Left ventricle myocardium inferior (tissue), 1 donor: ENCODE results near the gene MFAP2. TPM values are rescaled to one million over a fixed set of nuclear protein-coding genes. Genes with fewer than 3 reads are reported as not detected.

Experiments used
- DNase-seq: peaks from one replicate; pipeline ENCODE4 v3.0.0-alpha.2; 2020
- H3K27ac ChIP-seq: fragments of 200-600 bp; replicated peaks from 2 replicates; pipeline ENCODE4 v1.8.0; 2021
- H3K27me3 ChIP-seq: fragments of 200-600 bp; 2 replicates; pipeline ENCODE4 v1.8.0; 2021; ENCODE audit warnings: low read depth
- H3K36me3 ChIP-seq: fragments of 200-600 bp; 2 replicates; pipeline ENCODE4 v1.8.0; 2021
- H3K4me1 ChIP-seq: fragments of 200-600 bp; 2 replicates; pipeline ENCODE4 v1.8.0; 2021
- H3K4me3 ChIP-seq: fragments of 200-600 bp; 2 replicates; pipeline ENCODE4 v1.8.0; 2021; ENCODE audit warnings: mild to moderate bottlenecking, moderate library complexity
- H3K9me3 ChIP-seq: fragments of 200-600 bp; replicated peaks from 2 replicates; pipeline ENCODE4 v1.8.0; 2021
- intact Hi-C: fragments of 100-400 bp; cut with micrococcal nuclease; formaldehyde crosslinking; loops from one replicate; pipeline ENCODE4 v1.11.0; 2022
- total RNA-seq: library from RNA; stranded (reverse); fragmentation: NEBNext Ultra II Directional; extraction: Animal tissue kit (Norgen Biotek cat#: 25700); gene quantifications from one replicate; pipeline ENCODE4 v1.2.1, GENCODE V29; 2021
- TF ChIP-seq, protein P1 (sequence below): fragments of 200-600 bp; IDR thresholded peaks from 2 replicates; pipeline ENCODE4 v1.8.0; 2021; ENCODE audit warnings: antibody characterized with exemption, mild to moderate bottlenecking, borderline replicate concordance
- donor health status: DM: no; HTN: yes; CAD: no; lungs with severe emphysema.

Gene MFAP2
- total RNA-seq, 1 donor from 2014 or later: 3.0 TPM

DNA sequence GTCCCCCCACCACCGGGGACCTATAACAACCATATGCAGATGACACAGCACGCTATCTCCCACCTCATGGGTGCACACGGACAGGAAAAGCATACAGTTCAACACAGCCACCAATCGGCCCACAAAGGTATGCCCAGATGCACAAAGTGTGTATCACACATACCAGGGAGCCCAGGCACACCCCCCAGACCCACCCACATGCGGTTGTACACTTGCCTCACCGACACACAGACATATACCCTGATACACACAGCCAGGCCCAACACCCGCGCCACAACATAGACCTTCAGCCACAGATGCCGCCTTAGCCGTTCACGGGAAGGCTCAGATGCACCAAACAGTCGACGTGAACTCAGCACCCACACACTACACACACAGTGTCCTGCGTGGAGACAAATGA is 53.2 kb downstream of the MFAP2 start:
- intact Hi-C loops: no loop called here
- DNase-seq: no peak

DNA sequence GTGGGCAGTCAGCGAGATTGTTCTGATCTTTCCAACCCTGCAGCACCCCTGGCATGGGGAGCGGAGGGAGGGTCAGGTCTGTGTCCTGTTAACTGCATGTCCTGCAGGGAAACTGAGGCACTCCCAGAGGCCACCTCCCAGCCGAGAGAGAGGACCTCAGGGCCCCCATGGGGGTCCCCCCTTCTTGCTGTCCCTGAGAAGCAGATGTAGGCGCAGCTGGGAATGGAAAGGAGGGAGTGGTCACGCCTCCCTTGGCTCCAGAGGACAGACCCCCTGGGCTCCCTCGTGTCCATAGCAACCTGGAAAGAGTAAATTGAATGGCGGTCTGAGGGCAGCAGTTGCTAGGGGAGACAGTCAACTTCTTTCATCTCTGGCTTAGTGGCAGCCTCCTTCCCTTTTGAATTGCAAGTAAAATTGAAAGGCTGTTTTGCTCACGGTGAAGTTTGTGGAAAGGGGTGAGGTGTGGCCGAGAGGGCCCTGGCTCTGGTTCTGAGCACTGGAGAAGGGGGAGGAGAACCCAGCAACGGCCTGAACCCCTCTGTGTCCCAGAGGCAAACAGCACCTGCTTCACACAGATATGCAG is 53.8 kb downstream of the MFAP2 start:
- H3K36me3 ChIP-seq: peaks cover 11% of the 10 kb centered on the region
- intact Hi-C loops: no loop called here
- no peak overlapping the region for H3K4me3 ChIP-seq
- peaks cover 6% of the 10 kb centered on the region for H3K4me1 ChIP-seq
- no peaks in the 10 kb centered on the region for H3K27me3 ChIP-seq
- no peak for DNase-seq
- TF ChIP-seq, protein P1, sequence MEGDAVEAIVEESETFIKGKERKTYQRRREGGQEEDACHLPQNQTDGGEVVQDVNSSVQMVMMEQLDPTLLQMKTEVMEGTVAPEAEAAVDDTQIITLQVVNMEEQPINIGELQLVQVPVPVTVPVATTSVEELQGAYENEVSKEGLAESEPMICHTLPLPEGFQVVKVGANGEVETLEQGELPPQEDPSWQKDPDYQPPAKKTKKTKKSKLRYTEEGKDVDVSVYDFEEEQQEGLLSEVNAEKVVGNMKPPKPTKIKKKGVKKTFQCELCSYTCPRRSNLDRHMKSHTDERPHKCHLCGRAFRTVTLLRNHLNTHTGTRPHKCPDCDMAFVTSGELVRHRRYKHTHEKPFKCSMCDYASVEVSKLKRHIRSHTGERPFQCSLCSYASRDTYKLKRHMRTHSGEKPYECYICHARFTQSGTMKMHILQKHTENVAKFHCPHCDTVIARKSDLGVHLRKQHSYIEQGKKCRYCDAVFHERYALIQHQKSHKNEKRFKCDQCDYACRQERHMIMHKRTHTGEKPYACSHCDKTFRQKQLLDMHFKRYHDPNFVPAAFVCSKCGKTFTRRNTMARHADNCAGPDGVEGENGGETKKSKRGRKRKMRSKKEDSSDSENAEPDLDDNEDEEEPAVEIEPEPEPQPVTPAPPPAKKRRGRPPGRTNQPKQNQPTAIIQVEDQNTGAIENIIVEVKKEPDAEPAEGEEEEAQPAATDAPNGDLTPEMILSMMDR: no peak
- no peak overlapping the region for H3K27ac ChIP-seq
- no peaks in the 10 kb centered on the region for H3K9me3 ChIP-seq

More for the DNA sequence above, 53.2 kb downstream of the MFAP2 start:
- TF ChIP-seq, protein P1: no peak
- H3K4me3 ChIP-seq: no peak overlapping the region
- no peaks in the 10 kb centered on the region for H3K4me1 ChIP-seq
- H3K9me3 ChIP-seq: no peaks in the 10 kb centered on the region
- no peak overlapping the region for H3K27ac ChIP-seq
- H3K36me3 ChIP-seq: peaks cover 11% of the 10 kb centered on the region
- no peaks in the 10 kb centered on the region for H3K27me3 ChIP-seq

DNA sequence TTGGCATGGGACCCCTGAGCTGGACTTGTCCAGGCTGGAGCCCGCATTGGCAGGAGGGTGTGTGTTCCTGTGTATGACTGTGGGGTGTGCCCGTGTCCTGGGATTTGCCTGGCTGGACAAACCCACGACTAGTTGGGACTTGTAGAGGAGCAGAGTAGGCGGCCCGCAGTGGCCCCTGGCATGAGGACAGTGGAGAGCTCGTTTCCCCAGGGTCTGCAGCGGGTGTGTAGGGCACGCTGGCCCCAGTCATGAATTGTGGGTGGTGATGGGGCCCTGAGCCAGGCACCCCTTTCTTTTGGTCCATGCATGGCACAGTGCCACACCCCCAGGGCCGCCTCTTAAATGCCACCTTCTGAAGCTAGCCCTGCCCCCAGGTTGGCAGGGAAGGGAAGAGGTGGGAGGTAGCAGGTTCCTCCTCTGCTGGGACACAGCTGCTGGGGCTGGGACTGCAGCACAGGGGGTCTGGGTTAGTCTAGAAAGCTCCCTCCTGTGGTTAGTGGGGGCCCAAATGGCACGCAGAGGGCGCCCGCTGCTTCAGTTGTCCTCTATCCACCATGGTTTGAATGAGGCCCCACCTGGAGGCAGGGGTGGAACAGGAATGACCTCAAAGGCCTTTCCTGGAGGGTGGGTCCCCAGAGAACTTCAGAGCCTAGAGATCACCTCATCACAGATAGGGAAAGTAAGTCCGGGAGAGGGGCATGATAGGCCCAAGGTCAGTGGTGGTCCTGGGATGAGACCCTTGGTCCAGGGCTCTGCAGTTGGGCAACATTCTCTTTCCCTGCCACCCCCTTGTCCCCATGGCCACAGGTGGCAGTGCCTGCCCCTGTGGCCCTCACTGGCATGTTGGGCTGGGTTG is 54.6 kb downstream of the MFAP2 start:
- no peak overlapping the region for H3K27ac ChIP-seq
- H3K27me3 ChIP-seq: no peaks in the 10 kb centered on the region
- intact Hi-C loops: no loop called here
- no peak for DNase-seq
- H3K4me3 ChIP-seq: no peak overlapping the region
- peaks cover 11% of the 10 kb centered on the region for H3K4me1 ChIP-seq
- H3K9me3 ChIP-seq: no peaks in the 10 kb centered on the region
- TF ChIP-seq, protein P1: no peak
- peaks cover 6% of the 10 kb centered on the region for H3K36me3 ChIP-seq

DNA sequence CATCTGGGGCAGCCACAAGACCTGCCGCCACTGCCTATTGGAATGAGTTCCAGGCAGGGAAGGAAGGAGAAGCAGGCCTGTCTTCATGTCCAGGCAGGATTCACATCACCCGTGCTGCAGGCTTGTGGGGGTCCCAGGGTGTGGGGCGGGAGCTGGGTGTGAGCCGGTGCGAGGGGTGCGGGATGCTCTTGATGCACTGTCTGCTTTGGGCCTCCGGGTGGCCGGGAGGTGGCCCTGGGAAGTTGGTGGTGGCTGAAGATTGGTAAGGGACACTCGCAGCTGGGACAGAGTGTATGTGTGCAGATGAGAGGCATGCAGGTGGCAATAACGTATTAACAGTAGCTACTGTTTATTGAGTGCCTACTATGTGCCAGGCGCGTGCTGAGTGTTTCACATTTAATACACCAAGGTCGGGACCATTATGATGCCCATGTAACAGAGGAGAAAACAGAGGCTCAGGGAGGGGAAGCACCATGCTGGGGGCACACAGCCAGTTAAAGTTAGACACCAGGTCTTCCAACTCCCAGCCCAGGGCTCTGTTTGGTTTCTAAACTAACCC is 55.4 kb downstream of the MFAP2 start:
- Histone ChIP-seq H3K27me3 (no peaks in the 10 kb centered on the region), H3K4me1 (peaks cover 11% of the 10 kb centered on the region), H3K4me3 (no peak overlapping the region), H3K9me3 (no peaks in the 10 kb centered on the region), H3K36me3 (peaks cover under 1% of the 10 kb centered on the region), H3K27ac (no peak overlapping the region)
- intact Hi-C loops: no loop called here
- DNase-seq: no peak
- TF ChIP-seq, protein P1: no peak

Other genes starting within 250 kb of the MFAP2 start
- gene RNU1-4, start 240.1 kb downstream of the MFAP2 start, total RNA-seq: 6,072 TPM
- gene RNU1-2, start 84.6 kb downstream of the MFAP2 start, total RNA-seq: 6,072 TPM
- 8.9 TPM for gene CROCC, start 58.7 kb downstream of the MFAP2 start, total RNA-seq
- 11.2 TPM for gene ATP13A2, start 31.3 kb upstream of the MFAP2 start, total RNA-seq
- gene SDHB, start 73.4 kb upstream of the MFAP2 start, total RNA-seq: 393 TPM
- 0.49 TPM for gene PADI2, start 138.8 kb upstream of the MFAP2 start, total RNA-seq
- gene PADI1, start 224.5 kb upstream of the MFAP2 start, total RNA-seq: not detected